Ovary (tissue), 9 donors: ENCODE data around the gene CHRD. TPM values are rescaled to one million over a fixed set of nuclear protein-coding genes. Genes with fewer than 3 reads are reported as not detected.

Experiments
- DNase-seq, 5 donors: peaks; one replicate each; pipeline ENCODE4 v3.0.0-alpha.2; 2019 to 2020
- H3K27ac ChIP-seq, 2 donors: fragments of 200-600 bp; one replicate each; pipeline versions ENCODE4 v1.5.1 to v1.8.0; 2019 to 2022
- H3K27me3 ChIP-seq: fragments of 200-600 bp; one replicate; pipeline ENCODE4 v1.8.0; 2022
- H3K36me3 ChIP-seq: fragments of 200-600 bp; sonication (generic); one replicate; pipeline ENCODE4 v1.5.1; 2019
- H3K4me1 ChIP-seq: one replicate; pipeline ENCODE4 v1.8.1; 2013; ENCODE audit warnings: mild to moderate bottlenecking, moderate library complexity; ENCODE audit not compliant: insufficient read depth
- H3K4me3 ChIP-seq: fragments of 200-600 bp; sonication (generic); one replicate; pipeline ENCODE4 v1.5.1; 2017
- H3K9me3 ChIP-seq, 2 donors: fragments of 200-600 bp in 1 of 2; sonication (generic) in 1 of 2; one replicate each; pipeline versions ENCODE4 v1.5.1 to v1.8.1; 2013 to 2019; ENCODE audit warnings: mild to moderate bottlenecking in 1 of 2, moderate library complexity in 1 of 2
- EP300 ChIP-seq: sonication (generic); formaldehyde crosslinking; IDR thresholded peaks from one replicate; pipeline ENCODE4 v1.6.1; 2017; ENCODE audit warnings: antibody characterized with exemption
- POLR2A ChIP-seq: fragments of 450-650 bp; IDR thresholded peaks from one replicate; pipeline ENCODE4 v1.6.1; 2017; ENCODE audit warnings: antibody characterized with exemption, mild to moderate bottlenecking, moderate library complexity
- WGBS, 3 donors: extraction: QIAGEN DNeasy Blood & Tissue Kit in 1 of 3; methylation state at CpG; one replicate each; pipeline versions ENCODE4 v1.1.5 to v1.1.7; 2013 to 2017; 5-methylcytosine and 5-hydroxymethylcytosine counted together
- intact Hi-C, 4 donors: fragments of 100-400 bp; cut with DNase I; formaldehyde crosslinking; loops; one replicate each; pipeline versions ENCODE4 v1.11.0 to v1.15.1; 2022 to 2023
- polyA plus RNA-seq, 2 donors: library from polyadenylated mRNA; stranded (reverse); fragments of 200-250 nt in 1 of 2; fragments of 350-450 nt in 1 of 2; fragmentation: Illumina TruSeq in 1 of 2; extraction: RNeasy Lipid Tissue Mini Kit (QIAGEN cat#74804) in 1 of 2; gene quantifications; one replicate each; pipeline ENCODE4 v1.2.3, GENCODE V29; 2013 to 2014
- total RNA-seq, 7 donors: library from RNA; depleted of rRNA in 2 of 7; stranded (reverse); fragments of >200 nt in 2 of 7; fragmentation: NEBNext Ultra II Directional in 3 of 7; extraction: Animal tissue kit (Norgen Biotek cat#: 25700) in 3 of 7; gene quantifications; one replicate each; pipeline versions ENCODE4 v1.1.0 to v1.2.4, GENCODE V29; 2016 to 2023
- TF ChIP-seq, protein P1 (sequence below), 3 donors: fragments of 450-650 bp in 2 of 3; fragments of 200-600 bp in 1 of 3; IDR thresholded peaks; one replicate each; pipeline versions ENCODE4 v1.5.1 to v1.8.0; 2016 to 2022; ENCODE audit warnings: antibody characterized with exemption in 3 of 3, mild to moderate bottlenecking in 1 of 3
- donor health status: DM: no; HTN: no; CAD: no; lungs with moderate emphysema.
- donor health status: DM: no; HTN: no; CAD: no.
- donor health status: Bipolar disorder and iron deficiency.
- donor health status: DM: yes; HTN: yes; CAD: no.
- donor health status: DM: no; HTN: no; CAD: no.
- donor health status: DM: yes; HTN: yes; CAD: no.

Gene CHRD
- total and polyA plus RNA-seq, 9 donors: 3.1 to 37.3 (median 20.5) TPM

DNA sequence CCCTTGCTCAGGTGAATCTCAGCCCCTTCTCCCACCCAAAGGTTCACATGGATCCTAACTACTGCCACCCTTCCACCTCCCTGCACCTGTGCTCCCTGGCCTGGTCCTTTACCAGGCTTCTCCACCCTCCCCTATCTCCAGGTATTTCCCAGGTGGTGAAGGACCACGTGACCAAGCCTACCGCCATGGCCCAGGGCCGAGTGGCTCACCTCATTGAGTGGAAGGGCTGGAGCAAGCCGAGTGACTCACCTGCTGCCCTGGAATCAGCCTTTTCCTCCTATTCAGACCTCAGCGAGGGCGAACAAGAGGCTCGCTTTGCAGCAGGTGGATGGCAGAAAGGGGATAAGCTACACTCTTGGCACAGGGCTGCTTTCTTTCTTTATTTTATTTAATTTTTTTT, 37.9 kb upstream of the CHRD start:
- WGBS, 3 donors: 81 to 92% (median 90%) methylated on average over 7 of the region's 7 CpGs
- H3K4me1 ChIP-seq: peaks cover 18% of the 10 kb centered on the region

GRCh38 chr3:184343200-184343876, 36.5 kb upstream of the CHRD start:
- no peaks in the 10 kb centered on the region for H3K36me3 ChIP-seq
- intact Hi-C loops: no loop called here

More for the DNA sequence above, 37.9 kb upstream of the CHRD start:
- H3K36me3 ChIP-seq: no peaks in the 10 kb centered on the region
- DNase-seq: no peak
- intact Hi-C loops: no loop called here
- no peaks in the 10 kb centered on the region for H3K27me3 ChIP-seq
- no peak overlapping the region for H3K27ac ChIP-seq
- H3K4me3 ChIP-seq: no peak overlapping the region
- no peak for TF ChIP-seq EP300
- TF ChIP-seq, protein P1, sequence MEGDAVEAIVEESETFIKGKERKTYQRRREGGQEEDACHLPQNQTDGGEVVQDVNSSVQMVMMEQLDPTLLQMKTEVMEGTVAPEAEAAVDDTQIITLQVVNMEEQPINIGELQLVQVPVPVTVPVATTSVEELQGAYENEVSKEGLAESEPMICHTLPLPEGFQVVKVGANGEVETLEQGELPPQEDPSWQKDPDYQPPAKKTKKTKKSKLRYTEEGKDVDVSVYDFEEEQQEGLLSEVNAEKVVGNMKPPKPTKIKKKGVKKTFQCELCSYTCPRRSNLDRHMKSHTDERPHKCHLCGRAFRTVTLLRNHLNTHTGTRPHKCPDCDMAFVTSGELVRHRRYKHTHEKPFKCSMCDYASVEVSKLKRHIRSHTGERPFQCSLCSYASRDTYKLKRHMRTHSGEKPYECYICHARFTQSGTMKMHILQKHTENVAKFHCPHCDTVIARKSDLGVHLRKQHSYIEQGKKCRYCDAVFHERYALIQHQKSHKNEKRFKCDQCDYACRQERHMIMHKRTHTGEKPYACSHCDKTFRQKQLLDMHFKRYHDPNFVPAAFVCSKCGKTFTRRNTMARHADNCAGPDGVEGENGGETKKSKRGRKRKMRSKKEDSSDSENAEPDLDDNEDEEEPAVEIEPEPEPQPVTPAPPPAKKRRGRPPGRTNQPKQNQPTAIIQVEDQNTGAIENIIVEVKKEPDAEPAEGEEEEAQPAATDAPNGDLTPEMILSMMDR (IDR thresholded peaks at IDR 0.05): no peak
- no peaks in the 10 kb centered on the region for H3K9me3 ChIP-seq

GRCh38 chr3:184344579-184345316, 35.1 kb upstream of the CHRD start:
- intact Hi-C loops: no loop called here
- no peaks in the 10 kb centered on the region for H3K27me3 ChIP-seq
- WGBS, 3 donors: 72 to 76% (median 76%) methylated on average over 20 to 24 of the region's 24 CpGs
- TF ChIP-seq EP300 (no peak), POLR2A (no peak)
- TF ChIP-seq, protein P1 (IDR thresholded peaks at IDR 0.05): no peak
- H3K9me3 ChIP-seq: no peaks in the 10 kb centered on the region
- no peak for DNase-seq
- no peaks in the 10 kb centered on the region for H3K36me3 ChIP-seq
- H3K4me3 ChIP-seq: no peak overlapping the region
- no peak overlapping the region for H3K27ac ChIP-seq
- H3K4me1 ChIP-seq: peaks cover 6% of the 10 kb centered on the region

More at GRCh38 chr3:184343200-184343876, 36.5 kb upstream of the CHRD start:
- H3K27me3 ChIP-seq: no peaks in the 10 kb centered on the region
- TF ChIP-seq, protein P1 (IDR thresholded peaks at IDR 0.05): no peak
- no peak for TF ChIP-seq EP300
- no peak for TF ChIP-seq POLR2A
- 33 to 43% (median 43%) methylated on average over 5 of the region's 5 CpGs for WGBS, 3 donors
- no peak overlapping the region for H3K27ac ChIP-seq
- H3K4me3 ChIP-seq: no peak overlapping the region
- H3K9me3 ChIP-seq: no peaks in the 10 kb centered on the region
- peaks cover 13% of the 10 kb centered on the region for H3K4me1 ChIP-seq
- no peak for DNase-seq

DNA sequence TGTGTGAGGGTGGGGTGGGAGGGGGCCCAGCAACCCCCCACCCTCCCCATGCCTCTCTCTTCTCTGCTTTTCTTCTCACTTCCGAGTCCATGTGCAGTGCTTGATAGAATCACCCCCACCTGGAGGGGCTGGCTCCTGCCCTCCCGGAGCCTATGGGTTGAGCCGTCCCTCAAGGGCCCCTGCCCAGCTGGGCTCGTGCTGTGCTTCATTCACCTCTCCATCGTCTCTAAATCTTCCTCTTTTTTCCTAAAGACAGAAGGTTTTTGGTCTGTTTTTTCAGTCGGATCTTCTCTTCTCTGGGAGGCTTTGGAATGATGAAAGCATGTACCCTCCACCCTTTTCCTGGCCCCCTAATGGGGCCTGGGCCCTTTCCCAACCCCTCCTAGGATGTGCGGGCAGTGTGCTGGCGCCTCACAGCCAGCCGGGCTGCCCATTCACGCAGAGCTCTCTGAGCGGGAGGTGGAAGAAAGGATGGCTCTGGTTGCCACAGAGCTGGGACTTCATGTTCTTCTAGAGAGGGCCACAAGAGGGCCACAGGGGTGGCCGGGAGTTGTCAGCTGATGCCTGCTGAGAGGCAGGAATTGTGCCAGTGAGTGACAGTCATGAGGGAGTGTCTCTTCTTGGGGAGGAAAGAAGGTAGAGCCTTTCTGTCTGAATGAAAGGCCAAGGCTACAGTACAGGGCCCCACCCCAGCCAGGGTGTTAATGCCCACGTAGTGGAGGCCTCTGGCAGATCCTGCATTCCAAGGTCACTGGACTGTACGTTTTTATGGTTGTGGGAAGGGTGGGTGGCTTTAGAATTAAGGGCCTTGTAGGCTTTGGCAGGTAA, 34.3 kb upstream of the CHRD start:
- H3K27me3 ChIP-seq: no peaks in the 10 kb centered on the region
- intact Hi-C loops: no loop called here
- H3K27ac ChIP-seq: no peak overlapping the region
- peaks cover 6% of the 10 kb centered on the region for H3K4me1 ChIP-seq
- TF ChIP-seq POLR2A (no peak), EP300 (no peak)
- no peak overlapping the region for H3K4me3 ChIP-seq
- peak in 1 of 5 donors; percentile 46 for DNase-seq
- WGBS, 3 donors: 47 to 56% (median 50%) methylated on average over 14 of the region's 14 CpGs
- no peaks in the 10 kb centered on the region for H3K9me3 ChIP-seq
- no peaks in the 10 kb centered on the region for H3K36me3 ChIP-seq
